Retinal pigment epithelial cell (primary cell): ENCODE measurements around the gene TTC7B.

Experiments used
- DNase-seq: peaks from one replicate; pipeline ENCODE4 v3.0.0-alpha.2; 2010; ENCODE audit warnings: low read depth
- H3K4me3 ChIP-seq: 2 replicates; pipeline ENCODE4 v1.5.1; 2011; ENCODE audit warnings: mild to moderate bottlenecking, low read length, control low read depth, moderate library complexity
- TF ChIP-seq, protein P1 (sequence below): conservative IDR thresholded peaks from 2 replicates; pipeline ENCODE4 v1.5.1; 2011; ENCODE audit warnings: low read depth, low read length, control low read depth, inconsistent platforms

The TTC7B gene

GRCh38 chr14:90741682-90741946, 74.6 kb downstream of the TTC7B start:
- DNase-seq = no peak
- no peak overlapping the region for H3K4me3 ChIP-seq
- TF ChIP-seq, protein P1, sequence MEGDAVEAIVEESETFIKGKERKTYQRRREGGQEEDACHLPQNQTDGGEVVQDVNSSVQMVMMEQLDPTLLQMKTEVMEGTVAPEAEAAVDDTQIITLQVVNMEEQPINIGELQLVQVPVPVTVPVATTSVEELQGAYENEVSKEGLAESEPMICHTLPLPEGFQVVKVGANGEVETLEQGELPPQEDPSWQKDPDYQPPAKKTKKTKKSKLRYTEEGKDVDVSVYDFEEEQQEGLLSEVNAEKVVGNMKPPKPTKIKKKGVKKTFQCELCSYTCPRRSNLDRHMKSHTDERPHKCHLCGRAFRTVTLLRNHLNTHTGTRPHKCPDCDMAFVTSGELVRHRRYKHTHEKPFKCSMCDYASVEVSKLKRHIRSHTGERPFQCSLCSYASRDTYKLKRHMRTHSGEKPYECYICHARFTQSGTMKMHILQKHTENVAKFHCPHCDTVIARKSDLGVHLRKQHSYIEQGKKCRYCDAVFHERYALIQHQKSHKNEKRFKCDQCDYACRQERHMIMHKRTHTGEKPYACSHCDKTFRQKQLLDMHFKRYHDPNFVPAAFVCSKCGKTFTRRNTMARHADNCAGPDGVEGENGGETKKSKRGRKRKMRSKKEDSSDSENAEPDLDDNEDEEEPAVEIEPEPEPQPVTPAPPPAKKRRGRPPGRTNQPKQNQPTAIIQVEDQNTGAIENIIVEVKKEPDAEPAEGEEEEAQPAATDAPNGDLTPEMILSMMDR = no peak

DNA sequence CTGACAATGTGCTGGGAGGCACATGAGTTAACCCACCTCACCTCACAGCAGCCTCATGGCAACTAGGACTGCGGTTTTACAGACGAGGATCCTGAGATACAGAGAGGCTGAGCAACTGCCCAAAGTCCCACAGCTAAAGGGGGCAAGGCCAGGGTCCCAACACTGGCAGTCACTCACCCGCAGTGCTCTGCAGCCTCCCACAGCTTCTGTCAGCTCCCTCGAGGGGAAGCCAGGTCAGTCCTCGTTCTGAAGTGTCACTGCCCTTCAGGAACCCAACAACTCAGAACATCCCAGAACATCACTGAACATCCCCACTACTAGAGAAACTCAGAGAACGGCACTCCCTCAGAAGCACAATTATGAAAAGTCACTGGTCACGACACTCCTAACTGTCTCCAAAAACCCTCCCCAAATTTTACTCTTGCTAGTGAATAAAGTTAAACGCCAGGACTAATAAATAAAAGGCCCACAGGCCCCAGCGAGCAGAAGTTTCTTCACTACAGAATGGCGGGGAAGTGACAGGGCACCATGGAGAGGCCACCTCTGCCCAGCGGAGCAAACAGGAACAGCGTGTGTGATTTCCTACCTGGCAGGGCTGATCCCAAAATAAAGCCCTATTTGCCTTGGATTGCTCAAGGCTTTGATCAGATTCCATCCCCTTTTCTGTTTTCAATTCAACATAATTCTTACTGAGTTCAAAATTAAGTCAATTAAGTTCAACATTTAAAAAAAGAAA, 75.1 kb downstream of the TTC7B start:
- TF ChIP-seq, protein P1 = no peak
- no peak overlapping the region for H3K4me3 ChIP-seq
- DNase-seq = no peak

GRCh38 chr14:90740081-90740480, 76.1 kb downstream of the TTC7B start:
- TF ChIP-seq, protein P1 = no peak
- no peak for DNase-seq
- H3K4me3 ChIP-seq = no peak overlapping the region

DNA sequence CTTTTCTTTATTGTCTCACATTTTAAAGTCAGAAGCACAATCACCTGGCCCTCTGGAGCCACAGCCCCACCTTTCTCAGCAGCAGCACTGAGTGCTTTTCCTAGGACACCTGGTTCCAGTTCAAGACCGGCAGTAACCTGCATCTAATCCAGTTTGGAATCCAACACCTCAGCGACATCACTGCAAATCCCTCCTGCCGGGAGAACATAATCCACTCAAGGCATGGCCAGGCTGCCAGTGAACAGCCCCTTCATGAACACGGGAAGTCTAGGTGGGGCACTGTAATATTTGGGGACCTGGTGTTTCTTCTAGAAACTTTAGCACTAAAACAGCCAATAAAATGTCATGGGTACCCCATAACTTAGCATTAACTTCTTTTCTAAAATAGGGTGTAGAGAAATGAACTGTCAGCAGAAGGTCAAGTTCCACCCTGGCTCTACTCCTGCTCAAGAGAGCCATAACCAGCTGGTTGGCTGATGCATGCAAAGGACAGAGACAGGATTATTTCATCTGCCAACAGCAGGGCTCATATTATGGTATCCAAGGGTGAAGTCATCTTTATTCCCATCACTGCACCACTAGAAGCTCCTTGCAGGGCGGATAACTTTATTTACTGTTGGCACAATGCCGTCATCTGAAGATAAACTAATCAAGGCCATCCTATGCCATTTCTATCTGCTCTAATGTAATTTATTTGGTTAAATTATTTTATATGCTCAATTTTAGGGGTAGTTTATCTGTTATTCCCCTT, 76.7 kb downstream of the TTC7B start:
- TF ChIP-seq, protein P1 = no peak
- no peak overlapping the region for H3K4me3 ChIP-seq
- no peak for DNase-seq

GRCh38 chr14:90733139-90733808, 83.0 kb downstream of the TTC7B start:
- TF ChIP-seq, protein P1 = no peak
- H3K4me3 ChIP-seq = no peak overlapping the region
- no peak for DNase-seq

GRCh38 chr14:90732718-90733117, 83.5 kb downstream of the TTC7B start:
- H3K4me3 ChIP-seq = no peak overlapping the region
- no peak for DNase-seq
- TF ChIP-seq, protein P1 = no peak
